Globus pallidus (tissue), 1 donor: ENCODE data around the gene RABAC1.
"Not testable (repeated sequence)": the region's sequence is repeated elsewhere in the genome, so short reads cannot be mapped to it uniquely, and the experiment has no call there.

Experiments used
- DNase-seq: peaks from one replicate; pipeline ENCODE4 v3.0.0-alpha.2; 2015; ENCODE audit warnings: low spot score

Gene RABAC1

DNA sequence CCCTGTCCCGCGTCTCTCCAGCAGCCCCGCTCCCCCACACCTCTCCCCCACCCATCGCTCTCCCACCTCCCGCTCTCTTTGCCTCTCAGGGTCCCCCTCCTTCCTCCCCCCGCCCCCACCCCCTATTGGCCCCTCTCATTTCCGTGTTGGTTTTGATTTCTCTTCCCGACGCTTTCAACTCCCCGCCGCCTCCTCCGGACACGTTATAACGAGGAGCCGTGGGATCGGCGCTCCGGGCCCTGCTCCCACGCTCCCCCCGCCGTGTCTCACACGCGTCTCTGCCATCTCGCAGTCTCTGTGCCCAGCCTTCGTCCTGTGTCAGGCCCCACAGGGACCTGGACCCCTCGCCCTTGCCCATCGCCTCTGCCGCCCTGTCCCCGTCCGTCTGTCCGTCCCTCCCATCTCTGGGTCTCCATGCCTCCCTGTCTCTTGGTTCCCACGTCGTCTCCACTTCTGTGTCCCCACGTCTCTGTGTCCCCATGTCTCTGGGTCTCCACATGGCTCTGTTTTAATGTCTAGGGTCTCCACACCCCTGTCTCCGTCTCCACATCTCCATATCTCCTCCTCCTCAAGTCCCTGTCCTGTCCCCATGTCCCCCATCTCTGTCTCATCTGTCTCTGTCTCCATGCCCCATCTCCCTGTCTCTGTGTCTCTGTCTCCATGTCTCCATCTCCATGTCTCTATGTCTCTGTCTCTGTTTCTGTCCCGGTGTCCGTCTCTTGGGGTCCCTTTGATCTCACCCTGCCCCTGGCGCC lies 43.9 kb downstream of the RABAC1 start:
- no peak for DNase-seq

- DNase-seq = not testable (repeated sequence)
Observed at GRCh38 chr19:41914424-41914834, 44.7 kb downstream of the RABAC1 start.

- DNase-seq = no peak
Observed at GRCh38 chr19:41913538-41914423, 45.3 kb downstream of the RABAC1 start.

- DNase-seq = no peak
Observed at GRCh38 chr19:41912899-41913537, 46.1 kb downstream of the RABAC1 start.

GRCh38 chr19:41911889-41912731 lies 47.0 kb downstream of the RABAC1 start:
- DNase-seq = no peak

DNA sequence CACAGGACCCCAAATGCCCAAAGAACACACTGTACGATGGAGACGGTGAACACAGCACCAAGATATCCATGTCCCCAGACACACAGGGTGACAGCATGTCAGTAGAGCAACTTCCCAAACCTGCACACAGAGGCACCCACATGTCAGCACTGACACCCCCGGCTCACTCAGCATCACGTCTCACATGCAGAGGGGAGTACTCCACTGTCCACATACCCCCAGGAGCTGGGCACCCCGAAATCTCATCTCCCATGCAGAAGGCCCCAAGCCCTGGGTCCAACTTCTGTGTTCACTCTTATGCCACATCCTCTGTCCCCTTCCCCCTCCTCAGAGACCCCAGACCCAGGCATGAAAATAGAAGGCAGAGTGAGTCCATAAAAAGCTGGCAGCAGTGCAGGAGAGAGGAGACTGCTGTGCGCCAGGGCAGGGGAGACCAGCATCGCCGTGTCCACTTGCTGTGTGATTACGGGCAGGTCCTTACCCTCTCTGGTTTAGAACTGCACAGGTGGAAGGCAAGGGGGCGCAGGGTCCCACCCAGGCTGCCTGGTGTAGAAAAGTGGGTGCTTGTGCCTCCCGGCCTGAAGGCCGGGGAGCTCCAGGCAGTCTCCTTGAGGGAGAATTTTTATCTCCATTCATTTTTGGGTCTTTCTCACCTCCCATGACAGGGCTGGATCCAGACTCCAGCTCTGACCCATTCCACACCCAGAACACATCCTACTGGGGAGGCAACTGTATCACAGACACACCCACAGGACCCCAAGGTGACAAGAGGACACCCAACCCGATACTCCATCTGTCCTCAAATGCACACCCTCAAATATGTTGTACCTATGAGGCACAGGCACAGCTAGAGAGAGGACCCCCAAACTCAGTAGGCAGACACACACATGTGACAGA lies 47.9 kb downstream of the RABAC1 start:
- DNase-seq = no peak

- no peak for DNase-seq
Observed at GRCh38 chr19:41910240-41910991, 48.7 kb downstream of the RABAC1 start.

- no peak for DNase-seq
Observed at GRCh38 chr19:41909706-41910105, 49.4 kb downstream of the RABAC1 start.

DNA sequence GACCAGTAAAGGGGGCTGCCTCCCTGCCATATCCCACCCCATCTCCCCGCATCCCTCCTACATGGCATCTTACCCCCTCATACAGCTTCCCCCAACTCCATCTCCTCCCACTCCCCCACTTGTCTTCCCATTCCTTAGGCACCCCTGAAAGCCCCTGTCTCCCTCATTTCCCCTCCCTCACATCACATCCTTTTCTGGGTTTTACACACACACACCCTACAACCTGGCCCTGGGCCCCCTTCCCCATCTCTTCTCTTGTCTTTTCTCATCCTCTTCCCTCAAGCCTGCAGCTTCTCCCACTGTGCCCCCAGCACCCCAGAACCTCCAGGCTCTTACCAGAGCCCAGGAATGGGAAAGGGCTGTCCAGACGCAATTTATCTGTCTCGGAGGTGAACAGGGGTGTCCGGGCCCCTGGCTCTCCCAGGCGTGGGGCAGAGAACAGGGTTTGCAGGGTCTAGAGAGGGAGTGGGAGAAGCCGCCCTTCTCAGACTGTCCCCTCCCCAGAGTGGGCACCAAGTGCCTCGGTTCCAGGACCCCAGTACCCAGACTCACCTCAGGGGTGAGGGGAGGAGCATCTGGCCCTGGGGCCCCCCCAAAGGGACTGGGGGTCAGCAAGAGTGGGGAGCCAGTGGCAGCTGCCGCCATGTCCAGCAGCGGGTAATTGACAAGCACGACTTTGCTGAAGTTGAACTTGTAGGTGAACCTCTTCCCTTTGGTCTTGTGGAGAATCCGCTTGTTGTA lies 50.2 kb downstream of the RABAC1 start:
- DNase-seq = no peak

- no peak for DNase-seq
Observed at GRCh38 chr19:41907994-41908615, 51.0 kb downstream of the RABAC1 start.

DNA sequence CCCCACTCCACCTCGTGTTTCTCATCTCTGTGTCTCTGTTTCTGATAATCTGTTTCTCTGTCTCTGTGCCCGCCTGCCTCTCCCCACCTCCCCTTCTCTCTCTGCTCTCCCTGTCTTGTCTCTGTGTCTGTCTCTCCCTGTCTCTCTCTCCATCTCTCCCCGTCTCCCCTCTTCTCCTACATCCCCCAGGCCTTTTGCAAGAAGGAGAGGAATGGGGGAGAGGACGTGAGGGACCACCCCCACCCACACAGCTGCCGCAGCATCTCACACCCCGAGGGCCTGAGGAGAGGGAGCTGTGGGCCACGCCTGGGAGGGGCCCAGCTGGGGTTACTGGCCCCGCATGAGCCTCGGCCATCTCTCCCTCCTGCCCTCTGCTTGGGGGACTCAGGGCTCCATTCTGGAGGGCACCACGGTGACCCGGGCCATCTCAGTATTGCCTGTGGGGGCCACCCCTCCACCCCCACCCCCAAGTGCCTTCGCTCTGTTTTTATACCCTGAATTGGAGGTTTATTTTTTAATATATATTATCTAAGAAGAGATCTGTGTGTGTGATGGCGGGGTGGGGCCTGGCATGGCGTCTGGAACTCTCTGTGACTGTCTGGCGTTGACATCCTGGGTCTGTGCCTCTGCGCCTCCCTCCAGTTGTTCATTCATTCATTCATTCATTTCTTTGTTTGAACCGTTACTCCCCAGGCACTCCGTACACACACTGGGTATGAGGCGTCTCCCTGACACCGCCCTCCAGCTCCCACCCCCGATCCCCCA lies 52.0 kb downstream of the RABAC1 start:
- no peak for DNase-seq
